Lung (tissue), 12 donors: Measurements from ENCODE around the gene NRM. TPM values are rescaled to one million over a fixed set of nuclear protein-coding genes. Genes with fewer than 3 reads are reported as not detected.
"Not testable (repeated sequence)": the region's sequence is repeated elsewhere in the genome, so short reads cannot be mapped to it uniquely, and the experiment has no call there.

Source experiments
- ATAC-seq: fragments of 200-7000 bp; cut with Tn5 transposase; one replicate; pipeline ENCODE4 v1.9.1; 2020; ENCODE audit warnings: moderate number of reproducible peaks; ENCODE audit not compliant: insufficient read depth, low FRiP score
- DNase-seq, 3 donors: peaks; one replicate each; pipeline ENCODE4 v3.0.0-alpha.2; 2013 to 2017
- H3K27ac ChIP-seq, 2 donors: one replicate each; pipeline ENCODE4 v1.5.1; 2013; ENCODE audit warnings: mild to moderate bottlenecking in 2 of 2, moderate library complexity in 2 of 2, control low read depth in 1 of 2, inconsistent platforms in 1 of 2, low read depth in 1 of 2, low read length in 1 of 2
- H3K27me3 ChIP-seq, 3 donors: one replicate each; pipeline ENCODE4 v1.5.1; 2013; ENCODE audit warnings: low read length in 2 of 3; ENCODE audit not compliant: control insufficient read depth in 3 of 3, insufficient read depth in 3 of 3
- H3K36me3 ChIP-seq, 4 donors: one replicate each; pipeline ENCODE4 v1.5.1; 2013; ENCODE audit warnings: low read length in 4 of 4, mild to moderate bottlenecking in 1 of 4, moderate library complexity in 1 of 4; ENCODE audit not compliant: control insufficient read depth in 4 of 4, insufficient read depth in 4 of 4
- H3K4me1 ChIP-seq, 5 donors: one replicate each; pipeline ENCODE4 v1.5.1; 2013; ENCODE audit warnings: low read length in 5 of 5, mild to moderate bottlenecking in 2 of 5, moderate library complexity in 1 of 5; ENCODE audit not compliant: control insufficient read depth in 5 of 5, insufficient read depth in 5 of 5
- H3K4me3 ChIP-seq: one replicate; pipeline ENCODE4 v1.5.1; 2013; ENCODE audit warnings: mild to moderate bottlenecking, control low read depth, moderate library complexity
- H3K9ac ChIP-seq, 2 donors: one replicate each; pipeline ENCODE4 v1.5.1; 2013; ENCODE audit warnings: low read length in 2 of 2, control low read depth in 1 of 2; ENCODE audit not compliant: insufficient read depth in 1 of 2
- H3K9me3 ChIP-seq, 4 donors: one replicate each; pipeline ENCODE4 v1.5.1; 2013; ENCODE audit warnings: low read length in 3 of 4, mild to moderate bottlenecking in 1 of 4, moderate library complexity in 1 of 4; ENCODE audit not compliant: control insufficient read depth in 4 of 4, insufficient read depth in 3 of 4
- CTCF ChIP-seq: IDR thresholded peaks from 2 replicates; pipeline ENCODE4 v1.5.1; 2012; ENCODE audit warnings: mild to moderate bottlenecking; ENCODE audit errors: control extremely low read depth, extremely low read depth
- WGBS, 2 donors: extraction: QIAGEN DNeasy Blood & Tissue Kit; methylation state at CpG; one replicate each; pipeline ENCODE4 v1.1.7; 2013; 5-methylcytosine and 5-hydroxymethylcytosine counted together
- polyA plus RNA-seq, 2 donors: library from polyadenylated mRNA; stranded (reverse); fragments of 200-250 nt; gene quantifications; one replicate each; pipeline ENCODE4 v1.2.1, GENCODE V29; 2013
- total RNA-seq, 2 donors: library from RNA; depleted of rRNA in 1 of 2; stranded (reverse); fragments of >200 nt in 1 of 2; gene quantifications; one replicate each; pipeline ENCODE4 v1.2.1, GENCODE V29; 2014 to 2021
- donor health status: control.
- donor health status: control.
- donor health status: Bipolar disorder and iron deficiency.
- donor health status: healthy.
- donor health status: DM: yes; HTN: yes; CAD: no.

The NRM gene
- total and polyA plus RNA-seq, 4 donors, result 5.1 to 18.7 (median 15.9) TPM

DNA sequence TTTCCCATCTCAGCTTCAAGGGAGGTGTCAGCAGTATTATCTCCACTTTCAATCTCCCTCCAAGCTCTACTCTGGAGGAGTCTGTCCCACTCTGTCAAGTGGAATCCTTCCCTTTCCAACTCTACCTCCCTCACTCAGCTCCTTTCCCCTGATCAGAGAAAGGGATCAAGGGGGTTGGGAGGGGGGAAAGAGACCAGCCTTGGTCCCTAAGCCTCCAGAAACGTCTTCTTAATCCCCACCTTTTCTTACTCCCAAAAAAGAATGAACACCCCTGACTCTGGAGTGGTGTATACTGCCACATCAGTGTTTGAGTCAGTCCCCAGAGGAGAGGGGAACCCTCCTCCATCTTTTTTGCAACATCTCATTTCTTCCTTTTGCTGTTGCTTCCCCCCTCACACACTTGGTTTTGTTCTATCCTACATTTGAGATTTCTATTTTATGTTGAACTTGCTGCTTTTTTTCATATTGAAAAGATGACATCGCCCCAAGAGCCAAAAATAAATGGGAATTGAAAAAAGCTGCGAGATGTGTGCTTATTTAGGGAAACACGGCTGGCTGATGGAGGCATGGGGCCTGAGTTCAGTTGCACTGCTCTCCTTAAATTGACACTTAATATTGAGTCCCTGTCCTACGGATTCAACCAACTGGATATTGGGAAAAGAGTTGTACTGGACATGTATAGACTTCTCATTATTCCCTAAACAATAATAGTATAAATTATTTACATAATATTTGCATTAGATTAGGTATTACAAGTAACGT lies 34.3 kb upstream of the NRM start:
- WGBS, 2 donors, result 47 to 54% methylated on average over 6 of the region's 6 CpGs
- Histone ChIP-seq H3K4me1 (peaks cover 0 to 25% (median 6%) of the 10 kb centered on the region in 5 donors), H3K4me3 (no peak overlapping the region), H3K36me3 (peaks cover 6 to 60% (median 48%) of the 10 kb centered on the region in 4 donors), H3K27ac (no peak overlapping the region), H3K9me3 (no peaks in the 10 kb centered on the region), H3K9ac (no peak overlapping the region), H3K27me3 (no peaks in the 10 kb centered on the region)
- DNase-seq (peak in 1 of 3 donors; percentile 26), ATAC-seq (no peak)
- TF ChIP-seq CTCF, result no peak

GRCh38 chr6:30723843-30724741 lies 33.3 kb upstream of the NRM start:
- H3K4me1 ChIP-seq, result peaks cover 2 to 31% (median 7%) of the 10 kb centered on the region in 5 donors
- DNase-seq, H3K4me3 ChIP-seq, H3K27me3 ChIP-seq, ATAC-seq, H3K9me3 ChIP-seq: not testable (repeated sequence)
- 63 to 74% methylated on average over 29 of the region's 29 CpGs for WGBS, 2 donors
- H3K9ac ChIP-seq, result peak overlapping the region in 1 of 2 donors; percentile 5
- peak overlapping the region in 1 of 2 donors; percentile 11 for H3K27ac ChIP-seq
- H3K36me3 ChIP-seq, result peaks cover 6 to 53% (median 40%) of the 10 kb centered on the region in 4 donors

GRCh38 chr6:30723159-30723842 lies 32.5 kb upstream of the NRM start:
- Histone ChIP-seq H3K36me3 (peaks cover 6 to 53% (median 39%) of the 10 kb centered on the region in 4 donors), H3K4me1 (peaks cover 4 to 36% (median 7%) of the 10 kb centered on the region in 5 donors)
- not testable (repeated sequence) for H3K9ac ChIP-seq

DNA sequence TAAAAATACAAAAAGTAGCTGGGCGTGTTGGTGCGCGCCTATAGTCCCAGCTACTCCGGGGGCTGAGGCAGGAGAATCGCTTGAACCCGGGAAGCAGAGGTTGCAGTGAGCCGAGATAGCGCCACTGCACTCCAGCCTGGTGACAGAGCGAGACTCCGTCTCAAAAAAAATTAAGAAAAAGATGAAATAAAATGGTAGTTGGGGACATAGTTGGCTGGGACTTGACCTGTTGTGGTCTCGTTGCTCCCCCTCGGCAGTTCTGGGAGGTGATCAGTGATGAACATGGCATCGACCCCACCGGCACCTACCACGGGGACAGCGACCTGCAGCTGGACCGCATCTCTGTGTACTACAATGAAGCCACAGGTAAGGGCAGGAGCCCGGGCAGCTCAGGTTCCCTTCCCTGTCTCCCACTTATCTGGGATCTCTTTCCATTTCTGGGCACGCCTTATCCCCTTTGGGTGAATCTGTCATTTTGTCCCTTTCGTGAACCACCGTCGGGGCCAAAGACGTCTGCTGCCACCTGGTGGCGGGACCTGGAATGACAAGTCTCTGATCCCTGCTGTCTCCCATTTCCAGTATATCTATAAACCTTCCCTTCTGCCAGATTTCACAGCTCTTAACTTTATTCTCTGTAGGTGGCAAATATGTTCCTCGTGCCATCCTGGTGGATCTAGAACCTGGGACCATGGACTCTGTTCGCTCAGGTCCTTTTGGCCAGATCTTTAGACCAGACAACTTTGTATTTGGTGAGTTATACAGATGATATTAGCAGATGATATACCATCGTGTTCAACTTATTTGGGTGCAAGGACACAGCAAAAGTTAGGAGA lies 31.7 kb upstream of the NRM start:
- peak; percentile 84 to 87 (median 87) for DNase-seq
- H3K4me3 ChIP-seq, result peak overlapping the region; percentile 22
- H3K9ac ChIP-seq, result peak overlapping the region in 1 of 2 donors; percentile 47
- no peak for ATAC-seq
- 15 to 19% methylated on average over 27 of the region's 27 CpGs for WGBS, 2 donors
- peak; percentile 97 for TF ChIP-seq CTCF
- peak overlapping the region; percentile 88 to 94 for H3K27ac ChIP-seq
- H3K4me1 ChIP-seq, result peaks cover 4 to 36% (median 7%) of the 10 kb centered on the region in 5 donors
- H3K27me3 ChIP-seq, result no peaks in the 10 kb centered on the region
- peaks cover 6 to 48% (median 32%) of the 10 kb centered on the region in 4 donors for H3K36me3 ChIP-seq
- no peaks in the 10 kb centered on the region for H3K9me3 ChIP-seq

More at GRCh38 chr6:30723159-30723842, 32.5 kb upstream of the NRM start:
- DNase-seq, H3K4me3 ChIP-seq, ATAC-seq, H3K27me3 ChIP-seq, H3K9me3 ChIP-seq: not testable (repeated sequence)
- peak overlapping the region in 1 of 2 donors; percentile 11 for H3K27ac ChIP-seq
- 71 to 77% methylated on average over 16 of the region's 16 CpGs for WGBS, 2 donors

GRCh38 chr6:30722025-30722279 lies 31.2 kb upstream of the NRM start:
- WGBS, 2 donors, result 8 to 9% methylated on average over 10 of the region's 10 CpGs
- H3K9me3 ChIP-seq, ATAC-seq, H3K27me3 ChIP-seq, DNase-seq: not testable (repeated sequence)
- H3K4me1 ChIP-seq, result peaks cover 4 to 36% (median 7%) of the 10 kb centered on the region in 5 donors
- H3K4me3 ChIP-seq, result peak overlapping the region; percentile 54
- peak overlapping the region; percentile 88 to 94 for H3K27ac ChIP-seq
- H3K9ac ChIP-seq, result peak overlapping the region in 1 of 2 donors; percentile 62
- peaks cover 6 to 48% (median 31%) of the 10 kb centered on the region in 4 donors for H3K36me3 ChIP-seq
